Measurements from ENCODE around the gene TLE3. TPM values are rescaled to one million over a fixed set of nuclear protein-coding genes. Genes with fewer than 3 reads are reported as not detected.

TLE3 gene
- total and polyA plus RNA-seq, 2 donors (not counting 1 experiment from before 2014, with no cell fraction given), result 14.6 to 16.5 TPM

GRCh38 chr15:70058642-70059360 is 38.9 kb downstream of the TLE3 start:
- peaks cover 13% of the 10 kb centered on the region for H3K4me1 ChIP-seq (ENCODE audit: control insufficient read depth, extremely low read depth, insufficient read depth, low read length)
- H3K9me3 ChIP-seq (ENCODE audit: control insufficient read depth, insufficient read depth, low read depth, low read length), result no peaks in the 10 kb centered on the region
- no peaks in the 10 kb centered on the region for H3K79me2 ChIP-seq (ENCODE audit: control insufficient read depth, insufficient read depth, low read length)
- no peak for TF ChIP-seq EZH2 (IDR thresholded peaks at IDR 0.05; ENCODE audit: low read length, missing control alignments)
- TF ChIP-seq, protein P1, sequence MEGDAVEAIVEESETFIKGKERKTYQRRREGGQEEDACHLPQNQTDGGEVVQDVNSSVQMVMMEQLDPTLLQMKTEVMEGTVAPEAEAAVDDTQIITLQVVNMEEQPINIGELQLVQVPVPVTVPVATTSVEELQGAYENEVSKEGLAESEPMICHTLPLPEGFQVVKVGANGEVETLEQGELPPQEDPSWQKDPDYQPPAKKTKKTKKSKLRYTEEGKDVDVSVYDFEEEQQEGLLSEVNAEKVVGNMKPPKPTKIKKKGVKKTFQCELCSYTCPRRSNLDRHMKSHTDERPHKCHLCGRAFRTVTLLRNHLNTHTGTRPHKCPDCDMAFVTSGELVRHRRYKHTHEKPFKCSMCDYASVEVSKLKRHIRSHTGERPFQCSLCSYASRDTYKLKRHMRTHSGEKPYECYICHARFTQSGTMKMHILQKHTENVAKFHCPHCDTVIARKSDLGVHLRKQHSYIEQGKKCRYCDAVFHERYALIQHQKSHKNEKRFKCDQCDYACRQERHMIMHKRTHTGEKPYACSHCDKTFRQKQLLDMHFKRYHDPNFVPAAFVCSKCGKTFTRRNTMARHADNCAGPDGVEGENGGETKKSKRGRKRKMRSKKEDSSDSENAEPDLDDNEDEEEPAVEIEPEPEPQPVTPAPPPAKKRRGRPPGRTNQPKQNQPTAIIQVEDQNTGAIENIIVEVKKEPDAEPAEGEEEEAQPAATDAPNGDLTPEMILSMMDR (conservative IDR thresholded peaks at IDR 0.05 in 1 of 2, IDR thresholded peaks at IDR 0.05 in 1 of 2; ENCODE audit: low read depth in 1 of 2, low read length in 2 of 2), result no peak
- no peak for DNase-seq (ENCODE audit: low read depth in 2 of 2)
- no peak overlapping the region for H3K4me3 ChIP-seq (replicated peaks in 1 of 4; ENCODE audit: control extremely low read depth in 1 of 4, insufficient read depth in 1 of 4, low read depth in 3 of 4, low read length in 4 of 4)
- H3K27me3 ChIP-seq (ENCODE audit: control insufficient read depth, insufficient read depth, low read length), result no peaks in the 10 kb centered on the region
- H2AFZ ChIP-seq (ENCODE audit: low read length), result no peak overlapping the region
- H3K27ac ChIP-seq (ENCODE audit: insufficient read depth, low read length), result no peak overlapping the region
- no peak overlapping the region for H3K4me2 ChIP-seq (ENCODE audit: extremely low read depth, insufficient read depth, low read length)
- H3K36me3 ChIP-seq (ENCODE audit: control insufficient read depth, insufficient read depth, low read length), result peaks cover 36% of the 10 kb centered on the region
- H3K9ac ChIP-seq (ENCODE audit: insufficient read depth, low read length), result no peak overlapping the region
- peaks cover 2% of the 10 kb centered on the region for H4K20me1 ChIP-seq (ENCODE audit: control insufficient read depth, extremely low read depth, insufficient read depth, low read length)

DNA sequence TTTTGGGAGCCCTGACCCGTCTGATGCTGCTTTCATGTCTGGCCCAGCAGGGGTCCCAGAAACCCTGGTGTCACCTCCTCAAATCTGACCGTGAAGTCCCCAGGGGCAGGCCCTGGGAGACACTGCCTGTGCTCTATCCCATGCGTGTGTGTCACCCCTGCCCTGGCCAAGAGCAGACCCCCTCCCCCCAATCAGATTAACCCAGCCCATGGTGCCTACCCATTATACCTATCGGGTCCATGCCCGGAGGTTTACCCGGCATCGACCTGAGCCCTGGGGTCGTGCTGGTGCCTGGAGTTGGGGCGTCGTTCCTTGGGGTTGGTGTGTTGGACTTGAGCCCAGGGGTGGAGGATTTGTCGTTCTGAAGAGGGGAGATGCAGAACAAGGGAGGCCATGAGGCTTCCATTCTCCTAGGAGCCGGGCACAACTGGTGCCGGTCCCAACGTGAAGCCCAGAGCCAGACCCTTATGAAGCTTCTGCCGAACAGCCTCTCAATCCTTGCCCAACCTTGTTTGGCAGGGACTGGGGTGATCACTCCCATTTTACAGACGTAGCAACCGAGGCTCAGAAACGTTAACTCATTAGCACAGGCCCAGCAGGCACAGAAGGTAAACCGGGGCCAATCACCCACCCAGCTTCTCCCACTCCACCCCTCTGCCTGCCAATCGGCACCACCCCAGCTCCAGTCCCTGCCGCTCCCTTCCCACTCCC is 39.6 kb downstream of the TLE3 start:
- H3K27me3 ChIP-seq (ENCODE audit: control insufficient read depth, insufficient read depth, low read length), result no peaks in the 10 kb centered on the region
- H3K79me2 ChIP-seq (ENCODE audit: control insufficient read depth, insufficient read depth, low read length), result no peaks in the 10 kb centered on the region
- DNase-seq (ENCODE audit: low read depth in 2 of 2), result no peak
- H3K4me3 ChIP-seq (replicated peaks in 1 of 4; ENCODE audit: control extremely low read depth in 1 of 4, insufficient read depth in 1 of 4, low read depth in 3 of 4, low read length in 4 of 4), result no peak overlapping the region
- H3K27ac ChIP-seq (ENCODE audit: insufficient read depth, low read length), result no peak overlapping the region
- TF ChIP-seq, protein P1 (conservative IDR thresholded peaks at IDR 0.05 in 1 of 2, IDR thresholded peaks at IDR 0.05 in 1 of 2; ENCODE audit: low read depth in 1 of 2, low read length in 2 of 2), result no peak
- no peak for TF ChIP-seq EZH2 (IDR thresholded peaks at IDR 0.05; ENCODE audit: low read length, missing control alignments)
- no peak overlapping the region for H2AFZ ChIP-seq (ENCODE audit: low read length)
- no peak overlapping the region for H3K4me2 ChIP-seq (ENCODE audit: extremely low read depth, insufficient read depth, low read length)
- H3K9me3 ChIP-seq (ENCODE audit: control insufficient read depth, insufficient read depth, low read depth, low read length), result no peaks in the 10 kb centered on the region
- H3K4me1 ChIP-seq (ENCODE audit: control insufficient read depth, extremely low read depth, insufficient read depth, low read length), result peaks cover 11% of the 10 kb centered on the region
- peaks cover 41% of the 10 kb centered on the region for H3K36me3 ChIP-seq (ENCODE audit: control insufficient read depth, insufficient read depth, low read length)
- H3K9ac ChIP-seq (ENCODE audit: insufficient read depth, low read length), result no peak overlapping the region
- H4K20me1 ChIP-seq (ENCODE audit: control insufficient read depth, extremely low read depth, insufficient read depth, low read length), result peaks cover 2% of the 10 kb centered on the region

DNA sequence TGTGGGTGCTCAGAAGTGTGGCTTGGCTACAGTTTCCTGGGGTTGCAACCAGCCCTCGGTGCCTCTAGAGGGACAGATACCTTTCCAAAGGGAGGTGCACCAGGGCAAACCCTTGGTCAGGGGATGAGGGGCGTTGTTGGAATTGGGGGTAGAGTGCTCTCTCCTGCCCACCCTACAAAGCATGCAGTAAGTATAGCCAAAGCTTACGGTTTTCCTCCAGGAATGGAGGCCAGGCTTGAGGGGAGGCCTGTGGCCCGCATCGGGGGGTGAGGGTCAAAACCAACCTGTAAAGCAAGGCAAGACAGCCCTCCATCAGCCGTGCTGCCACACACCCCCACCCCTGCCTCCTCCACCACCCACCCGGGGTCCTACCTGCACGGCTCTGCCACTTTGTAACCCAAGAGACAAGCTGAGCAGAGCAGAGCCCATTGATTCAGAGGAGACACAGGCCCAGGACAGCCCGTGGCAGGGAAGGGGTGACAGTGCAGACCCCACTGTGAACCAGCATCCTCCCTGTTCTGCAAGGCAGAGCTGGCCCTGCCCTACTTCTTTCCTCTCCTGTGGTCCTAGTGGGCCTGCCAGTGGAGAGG is 41.5 kb downstream of the TLE3 start:
- TF ChIP-seq EZH2 (IDR thresholded peaks at IDR 0.05; ENCODE audit: low read length, missing control alignments), result no peak
- TF ChIP-seq, protein P1 (conservative IDR thresholded peaks at IDR 0.05 in 1 of 2, IDR thresholded peaks at IDR 0.05 in 1 of 2; ENCODE audit: low read depth in 1 of 2, low read length in 2 of 2), result no peak
- no peak overlapping the region for H2AFZ ChIP-seq (ENCODE audit: low read length)
- H3K4me3 ChIP-seq (replicated peaks in 1 of 4; ENCODE audit: control extremely low read depth in 1 of 4, insufficient read depth in 1 of 4, low read depth in 3 of 4, low read length in 4 of 4), result no peak overlapping the region
- H3K79me2 ChIP-seq (ENCODE audit: control insufficient read depth, insufficient read depth, low read length), result no peaks in the 10 kb centered on the region
- H3K4me2 ChIP-seq (ENCODE audit: extremely low read depth, insufficient read depth, low read length), result no peak overlapping the region
- H3K27me3 ChIP-seq (ENCODE audit: control insufficient read depth, insufficient read depth, low read length), result no peaks in the 10 kb centered on the region
- no peak for DNase-seq (ENCODE audit: low read depth in 2 of 2)
- no peaks in the 10 kb centered on the region for H4K20me1 ChIP-seq (ENCODE audit: control insufficient read depth, extremely low read depth, insufficient read depth, low read length)
- H3K9ac ChIP-seq (ENCODE audit: insufficient read depth, low read length), result no peak overlapping the region
- peaks cover 52% of the 10 kb centered on the region for H3K36me3 ChIP-seq (ENCODE audit: control insufficient read depth, insufficient read depth, low read length)
- H3K9me3 ChIP-seq (ENCODE audit: control insufficient read depth, insufficient read depth, low read depth, low read length), result no peaks in the 10 kb centered on the region
- H3K4me1 ChIP-seq (ENCODE audit: control insufficient read depth, extremely low read depth, insufficient read depth, low read length), result no peaks in the 10 kb centered on the region
- no peak overlapping the region for H3K27ac ChIP-seq (ENCODE audit: insufficient read depth, low read length)

Data from fibroblast of lung (primary cell).